Prostate gland (tissue), 2 donors: Measurements from ENCODE around the gene ADAMTS12. TPM values are rescaled to one million over a fixed set of nuclear protein-coding genes. Genes with fewer than 3 reads are reported as not detected.

ENCODE experiments used
- DNase-seq: peaks from one replicate; pipeline ENCODE4 v3.0.0-alpha.2; 2019; ENCODE audit warnings: low spot score
- H3K27ac ChIP-seq, 2 donors: fragments of 200-600 bp; sonication (generic); 2 replicates each; pipeline ENCODE4 v1.5.1; 2017 to 2019
- H3K27me3 ChIP-seq: fragments of 200-600 bp; sonication (generic); replicated peaks from 2 replicates; pipeline ENCODE4 v1.5.1; 2019; ENCODE audit not compliant: insufficient read depth
- H3K36me3 ChIP-seq, 2 donors: fragments of 200-600 bp; sonication (generic); 1 replicate in 1 of 2; 2 replicates in 1 of 2; pipeline versions ENCODE4 v1.5.1 to v1.8.1; 2017 to 2019
- H3K4me1 ChIP-seq: fragments of 200-600 bp; sonication (generic); replicated peaks from 2 replicates; pipeline ENCODE4 v1.5.1; 2019
- H3K4me3 ChIP-seq, 2 donors: fragments of 200-600 bp; sonication (generic); 2 replicates each; pipeline ENCODE4 v1.5.1; 2017 to 2019
- H3K9me3 ChIP-seq: fragments of 200-600 bp; sonication (generic); 2 replicates; pipeline ENCODE4 v1.5.1; 2017
- POLR2A ChIP-seq: fragments of 450-650 bp; IDR thresholded peaks from one replicate; pipeline ENCODE4 v1.6.1; 2016; ENCODE audit warnings: antibody characterized with exemption, mild to moderate bottlenecking
- POLR2AphosphoS5 ChIP-seq: sonication (generic); formaldehyde crosslinking; IDR thresholded peaks from one replicate; pipeline ENCODE4 v1.6.1; 2017; ENCODE audit warnings: antibody characterized with exemption
- WGBS: methylation state at CpG from one replicate; pipeline ENCODE4 v1.1.5; 2018; 5-methylcytosine and 5-hydroxymethylcytosine counted together
- intact Hi-C: fragments of 100-400 bp; cut with DNase I; formaldehyde crosslinking; loops from one replicate; pipeline ENCODE4 v1.14.2; 2022
- total RNA-seq, 2 donors: library from RNA; depleted of rRNA; stranded (reverse); fragments of >200 nt; gene quantifications; one replicate each; pipeline ENCODE4 v1.1.0, GENCODE V29; 2016
- TF ChIP-seq, protein P1 (sequence below), 4 experiments: fragments of 200-600 bp in 2 of 4; fragments of 450-650 bp in 2 of 4; sonication (generic) in 2 of 4; IDR thresholded peaks; 1 replicate in 3 of 4; 2 replicates in 1 of 4; pipeline ENCODE4 v1.5.1; 2016 to 2019; ENCODE audit warnings: antibody characterized with exemption in 4 of 4, mild to moderate bottlenecking in 2 of 4, moderate library complexity in 2 of 4

Gene ADAMTS12
- total RNA-seq, 2 donors from 2014 or later = 0.09 to 3.7 TPM

DNA sequence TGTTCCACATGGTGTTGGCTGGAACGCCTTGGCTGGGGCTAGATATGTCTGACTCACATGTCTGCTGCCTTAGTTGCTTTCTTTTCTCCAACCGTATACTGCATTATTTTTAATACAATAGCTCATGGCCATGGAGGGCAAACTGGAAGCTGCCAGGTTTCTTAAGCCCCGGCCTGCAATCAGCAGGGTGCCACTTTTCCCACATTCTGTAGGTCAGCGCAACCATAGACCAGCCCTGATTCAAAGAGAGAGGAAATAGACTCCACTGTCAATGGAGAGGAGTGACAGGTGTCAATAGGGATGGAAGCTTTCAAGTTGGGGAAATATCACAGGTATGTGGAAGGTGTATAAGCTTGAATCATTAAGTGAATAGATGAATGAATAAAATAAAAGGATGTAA lies 390.5 kb downstream of the ADAMTS12 start:
- H3K27ac ChIP-seq = no peak overlapping the region
- WGBS = 94% methylated on average over 4 of the region's 4 CpGs
- H3K36me3 ChIP-seq = no peaks in the 10 kb centered on the region
- no peak for DNase-seq
- H3K27me3 ChIP-seq = no peaks in the 10 kb centered on the region
- H3K4me3 ChIP-seq = no peak overlapping the region
- no peaks in the 10 kb centered on the region for H3K9me3 ChIP-seq
- intact Hi-C loops = no loop called here
- TF ChIP-seq POLR2AphosphoS5 = no peak
- TF ChIP-seq, protein P1, sequence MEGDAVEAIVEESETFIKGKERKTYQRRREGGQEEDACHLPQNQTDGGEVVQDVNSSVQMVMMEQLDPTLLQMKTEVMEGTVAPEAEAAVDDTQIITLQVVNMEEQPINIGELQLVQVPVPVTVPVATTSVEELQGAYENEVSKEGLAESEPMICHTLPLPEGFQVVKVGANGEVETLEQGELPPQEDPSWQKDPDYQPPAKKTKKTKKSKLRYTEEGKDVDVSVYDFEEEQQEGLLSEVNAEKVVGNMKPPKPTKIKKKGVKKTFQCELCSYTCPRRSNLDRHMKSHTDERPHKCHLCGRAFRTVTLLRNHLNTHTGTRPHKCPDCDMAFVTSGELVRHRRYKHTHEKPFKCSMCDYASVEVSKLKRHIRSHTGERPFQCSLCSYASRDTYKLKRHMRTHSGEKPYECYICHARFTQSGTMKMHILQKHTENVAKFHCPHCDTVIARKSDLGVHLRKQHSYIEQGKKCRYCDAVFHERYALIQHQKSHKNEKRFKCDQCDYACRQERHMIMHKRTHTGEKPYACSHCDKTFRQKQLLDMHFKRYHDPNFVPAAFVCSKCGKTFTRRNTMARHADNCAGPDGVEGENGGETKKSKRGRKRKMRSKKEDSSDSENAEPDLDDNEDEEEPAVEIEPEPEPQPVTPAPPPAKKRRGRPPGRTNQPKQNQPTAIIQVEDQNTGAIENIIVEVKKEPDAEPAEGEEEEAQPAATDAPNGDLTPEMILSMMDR (IDR thresholded peaks at IDR 0.05) = no peak
- no peak for TF ChIP-seq POLR2A
- H3K4me1 ChIP-seq = no peaks in the 10 kb centered on the region

GRCh38 chr5:33494466-33494865 lies 397.3 kb downstream of the ADAMTS12 start:
- Histone ChIP-seq H3K4me1 (no peaks in the 10 kb centered on the region), H3K27ac (no peak overlapping the region), H3K4me3 (no peak overlapping the region), H3K36me3 (no peaks in the 10 kb centered on the region), H3K9me3 (no peaks in the 10 kb centered on the region), H3K27me3 (no peaks in the 10 kb centered on the region)
- intact Hi-C loops = no loop called here
- WGBS = 0% methylated on average over 1 of the region's 1 CpG
- no peak for DNase-seq
- no peak for TF ChIP-seq POLR2AphosphoS5
- TF ChIP-seq, protein P1 (IDR thresholded peaks at IDR 0.05) = no peak
- no peak for TF ChIP-seq POLR2A

DNA sequence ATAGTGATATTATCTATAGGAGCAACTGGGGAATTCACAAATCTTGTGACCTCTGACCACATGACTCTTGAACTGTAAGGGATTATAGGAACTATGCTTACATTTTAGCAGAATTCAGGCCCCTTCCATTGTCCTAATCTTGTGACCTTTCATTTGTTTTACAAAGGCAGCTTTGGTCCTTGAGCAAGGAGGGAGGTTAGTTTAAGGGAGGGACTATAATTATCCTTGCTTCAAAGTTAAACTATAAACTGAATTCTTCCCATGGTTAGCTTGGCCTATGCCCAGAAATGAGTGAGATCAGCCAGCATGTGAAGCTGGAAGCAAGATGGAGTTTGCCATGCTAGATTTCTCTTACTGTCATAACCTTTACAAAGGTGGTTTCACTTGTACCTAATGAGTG lies 399.8 kb downstream of the ADAMTS12 start:
- peak; percentile 20 for TF ChIP-seq POLR2AphosphoS5
- TF ChIP-seq, protein P1 (IDR thresholded peaks at IDR 0.05) = no peak
- Histone ChIP-seq H3K4me3 (no peak overlapping the region), H3K27ac (no peak overlapping the region), H3K4me1 (no peaks in the 10 kb centered on the region), H3K9me3 (no peaks in the 10 kb centered on the region), H3K27me3 (no peaks in the 10 kb centered on the region), H3K36me3 (no peaks in the 10 kb centered on the region)
- intact Hi-C loops = no loop called here
- no peak for DNase-seq

DNA sequence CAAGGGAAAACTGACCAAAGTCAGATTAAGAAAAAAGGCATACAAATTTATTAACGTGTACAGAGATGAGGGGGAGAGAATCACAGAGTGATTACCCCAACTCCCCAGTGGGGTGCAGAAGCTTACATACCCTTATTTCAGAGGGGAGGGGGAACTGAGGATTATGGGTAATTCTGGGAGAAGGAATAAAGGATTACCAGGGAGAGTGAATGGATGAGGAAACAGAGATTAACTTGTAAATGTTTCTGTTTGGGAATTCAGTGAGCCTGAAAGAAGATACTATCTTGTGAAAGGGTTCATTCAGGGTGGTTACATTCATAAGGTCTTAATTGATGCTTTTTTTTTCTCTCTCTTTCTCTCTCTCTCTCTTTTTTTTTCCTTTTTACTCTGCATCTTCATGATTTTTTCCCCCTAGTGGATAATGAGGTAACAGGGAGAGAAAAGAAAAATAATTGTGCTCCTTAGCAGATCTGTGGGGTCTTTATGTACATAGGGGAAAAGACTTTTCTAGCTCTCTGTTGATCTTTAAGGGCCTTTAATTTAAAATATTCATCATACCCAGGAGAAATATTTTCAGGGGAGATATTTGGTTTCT lies 401.6 kb downstream of the ADAMTS12 start:
- TF ChIP-seq POLR2A (no peak), POLR2AphosphoS5 (no peak)
- TF ChIP-seq, protein P1 (IDR thresholded peaks at IDR 0.05) = no peak
- DNase-seq = no peak
- Histone ChIP-seq H3K9me3 (no peaks in the 10 kb centered on the region), H3K27me3 (no peaks in the 10 kb centered on the region), H3K36me3 (no peaks in the 10 kb centered on the region), H3K27ac (no peak overlapping the region), H3K4me3 (no peak overlapping the region), H3K4me1 (no peaks in the 10 kb centered on the region)
- intact Hi-C loops = no loop called here
- 85% methylated on average over 1 of the region's 1 CpG for WGBS

GRCh38 chr5:33489481-33490067 lies 402.2 kb downstream of the ADAMTS12 start:
- Histone ChIP-seq H3K27me3 (no peaks in the 10 kb centered on the region), H3K4me1 (no peaks in the 10 kb centered on the region), H3K27ac (no peak overlapping the region), H3K4me3 (no peak overlapping the region), H3K36me3 (no peaks in the 10 kb centered on the region), H3K9me3 (no peaks in the 10 kb centered on the region)
- no peak for DNase-seq
- TF ChIP-seq, protein P1 (IDR thresholded peaks at IDR 0.05) = no peak
- TF ChIP-seq POLR2A = no peak
- no peak for TF ChIP-seq POLR2AphosphoS5
- 96% methylated on average over 6 of the region's 6 CpGs for WGBS
- intact Hi-C loops = no loop called here
